DMS153 (cell line): ENCODE measurements around the gene GALK2.
"Not testable (repeated sequence)": the region's sequence is repeated elsewhere in the genome, so short reads cannot be mapped to it uniquely, and the experiment has no call there.

Experiments
- DNase-seq: peaks from one replicate; lab custom pipeline; 2025; lab: John Stamatoyannopoulos, UW

Gene GALK2

GRCh38 chr15:49164865-49165264, 5.2 kb upstream of the GALK2 start:
- no peak for DNase-seq

- DNase-seq = no peak
These were observed 2.0 kb upstream of the GALK2 start for GRCh38 chr15:49168016-49168415.

- no peak for DNase-seq
These were observed 1.7 kb downstream of the GALK2 start for GRCh38 chr15:49171790-49172189.

- DNase-seq = no peak
These were observed 4.9 kb downstream of the GALK2 start for GRCh38 chr15:49174902-49175301.

GRCh38 chr15:49175582-49176397, 5.7 kb downstream of the GALK2 start:
- DNase-seq = not testable (repeated sequence)

GRCh38 chr15:49178497-49178896, 8.4 kb downstream of the GALK2 start:
- no peak for DNase-seq

- DNase-seq = no peak
These were observed 9.6 kb downstream of the GALK2 start for GRCh38 chr15:49179433-49180190.

GRCh38 chr15:49182128-49182527, 12.1 kb downstream of the GALK2 start:
- no peak for DNase-seq

- not testable (repeated sequence) for DNase-seq
These were observed 13.7 kb downstream of the GALK2 start for GRCh38 chr15:49183741-49184140.

- DNase-seq = no peak
These were observed 15.4 kb downstream of the GALK2 start for GRCh38 chr15:49185473-49185872.

- no peak for DNase-seq
These were observed 17.6 kb downstream of the GALK2 start for GRCh38 chr15:49187549-49188245.

- DNase-seq = no peak
These were observed 18.9 kb downstream of the GALK2 start for GRCh38 chr15:49188933-49189332.

GRCh38 chr15:49189631-49190030, 19.6 kb downstream of the GALK2 start:
- DNase-seq = no peak

- DNase-seq = no peak
These were observed 20.5 kb downstream of the GALK2 start for GRCh38 chr15:49190586-49190985.

GRCh38 chr15:49191892-49192291, 21.8 kb downstream of the GALK2 start:
- no peak for DNase-seq

- no peak for DNase-seq
These were observed 26.8 kb downstream of the GALK2 start for GRCh38 chr15:49196856-49197255.

GRCh38 chr15:49199666-49200065, 29.6 kb downstream of the GALK2 start:
- no peak for DNase-seq

- no peak for DNase-seq
These were observed 30.3 kb downstream of the GALK2 start for GRCh38 chr15:49200347-49200746.

- not testable (repeated sequence) for DNase-seq
These were observed 38.1 kb downstream of the GALK2 start for GRCh38 chr15:49208102-49208501.

GRCh38 chr15:49212897-49213296, 42.9 kb downstream of the GALK2 start:
- no peak for DNase-seq

- DNase-seq = peak; percentile 25
These were observed 46.0 kb downstream of the GALK2 start for GRCh38 chr15:49215768-49216739.
